WTC11 (cell line): Measurements from ENCODE around the gene MRPL22. TPM values are rescaled to one million over a fixed set of nuclear protein-coding genes. Genes with fewer than 3 reads are reported as not detected.

Experiments
- AFF4 ChIP-seq: sonication (generic); formaldehyde crosslinking; IDR thresholded peaks from 2 replicates; pipeline ENCODE4 v1.8.1; 2023; ENCODE audit warnings: mild to moderate bottlenecking, missing genetic modification reagents, borderline replicate concordance
- AR ChIP-seq: fragments of 250-450 bp; sonication (Bioruptor Pico); IDR thresholded peaks from 2 replicates; pipeline ENCODE4 v1.9.0; 2021; ENCODE audit warnings: mild to moderate bottlenecking
- ATF6 ChIP-seq: sonication (generic); formaldehyde crosslinking; IDR thresholded peaks from 2 replicates; pipeline ENCODE4 v1.8.1; 2023; ENCODE audit warnings: mild to moderate bottlenecking, missing genetic modification reagents
- CBFB ChIP-seq: sonication (generic); formaldehyde crosslinking; IDR thresholded peaks from 2 replicates; pipeline ENCODE4 v1.8.1; 2022; ENCODE audit warnings: mild to moderate bottlenecking, low read depth, missing genetic modification reagents
- CDX4 ChIP-seq: fragments of 250-450 bp; sonication (Bioruptor Pico); IDR thresholded peaks from 2 replicates; pipeline ENCODE4 v1.9.0; 2021; ENCODE audit warnings: moderate library complexity, mild to moderate bottlenecking, inconsistent platforms, borderline replicate concordance
- EMX1 ChIP-seq: fragments of 250-450 bp; sonication (Bioruptor Pico); IDR thresholded peaks from 2 replicates; pipeline ENCODE4 v1.8.0; 2021; ENCODE audit warnings: mild to moderate bottlenecking
- ERG ChIP-seq: fragments of 250-450 bp; sonication (Bioruptor Pico); IDR thresholded peaks from 2 replicates; pipeline ENCODE4 v1.8.0; 2021; ENCODE audit warnings: mild to moderate bottlenecking
- KAT7 ChIP-seq: sonication (generic); formaldehyde crosslinking; IDR thresholded peaks from 2 replicates; pipeline ENCODE4 v1.8.1; 2023; ENCODE audit warnings: missing genetic modification reagents, mild to moderate bottlenecking, borderline replicate concordance
- SOX15 ChIP-seq: fragments of 250-450 bp; sonication (Bioruptor Pico); IDR thresholded peaks from 2 replicates; pipeline ENCODE4 v1.9.0; 2021; ENCODE audit warnings: mild to moderate bottlenecking
- USF2 ChIP-seq: sonication (generic); formaldehyde crosslinking; IDR thresholded peaks from 2 replicates; pipeline ENCODE4 v1.8.1; 2023; ENCODE audit warnings: mild to moderate bottlenecking, missing genetic modification reagents, moderate library complexity
- ZBTB21 ChIP-seq: sonication (generic); formaldehyde crosslinking; IDR thresholded peaks from 2 replicates; pipeline ENCODE4 v1.8.1; 2023; ENCODE audit warnings: mild to moderate bottlenecking, missing genetic modification reagents, borderline replicate concordance
- ZNF138 ChIP-seq: sonication (generic); formaldehyde crosslinking; conservative IDR thresholded peaks from 2 replicates; pipeline ENCODE4 v1.8.1; 2022; ENCODE audit warnings: mild to moderate bottlenecking, moderate library complexity, missing genetic modification reagents
- ZNF232 ChIP-seq: sonication (generic); formaldehyde crosslinking; IDR thresholded peaks from 2 replicates; pipeline ENCODE4 v1.8.0; 2022; ENCODE audit warnings: mild to moderate bottlenecking, missing genetic modification reagents
- ZNF396 ChIP-seq: fragments of 250-450 bp; sonication (Bioruptor Pico); IDR thresholded peaks from 2 replicates; pipeline ENCODE4 v1.8.0; 2021; ENCODE audit warnings: mild to moderate bottlenecking, moderate library complexity, borderline replicate concordance
- ZNF416 ChIP-seq: fragments of 250-450 bp; sonication (Bioruptor Pico); IDR thresholded peaks from 2 replicates; pipeline ENCODE4 v1.9.0; 2021; ENCODE audit warnings: mild to moderate bottlenecking, inconsistent platforms
- ZNF532 ChIP-seq: fragments of 250-450 bp; sonication (Bioruptor Pico); IDR thresholded peaks from 2 replicates; pipeline ENCODE4 v1.9.0; 2021; ENCODE audit warnings: mild to moderate bottlenecking, borderline replicate concordance
- ZSCAN18 ChIP-seq: fragments of 250-450 bp; sonication (Bioruptor Pico); IDR thresholded peaks from 2 replicates; pipeline ENCODE4 v2.1.2; 2022; ENCODE audit warnings: mild to moderate bottlenecking, moderate library complexity
- total RNA-seq: library from RNA; stranded (reverse); gene quantifications from 3 replicates; pipeline ENCODE4 v1.2.3, GENCODE V29; 2021

The MRPL22 gene
- total RNA-seq, 1 experiment from 2014 or later = 52.0 TPM

GRCh38 chr5:154937718-154938466 is 3.0 kb upstream of the MRPL22 start, which contains the start of gene GEMIN5 (continued):
- TF ChIP-seq ZNF532 (CRISPR knock-in tag) (no peak), ZSCAN18 (CRISPR knock-in tag) (no peak), ZNF396 (CRISPR knock-in tag) (no peak), ERG (CRISPR knock-in tag) (no peak), CDX4 (CRISPR knock-in tag) (no peak), ZBTB21 (CRISPR knock-in tag) (peak; percentile 56; the same call in 1 of the 2 replicates), ATF6 (no peak), ZNF416 (CRISPR knock-in tag) (no peak), EMX1 (CRISPR knock-in tag) (no peak), AFF4 (CRISPR knock-in tag) (no peak), ZNF138 (CRISPR knock-in tag) (no peak), ZNF232 (0 out of 2 replicates have a peak, but pooled peaks have one; percentile 86), SOX15 (CRISPR knock-in tag) (no peak), AR (CRISPR knock-in tag) (no peak), CBFB (CRISPR knock-in tag) (no peak), KAT7 (peak; percentile 98), USF2 (CRISPR knock-in tag) (peak; percentile 60)
